Measurements from ENCODE around the gene ARID5A. TPM values are rescaled to one million over a fixed set of nuclear protein-coding genes. Genes with fewer than 3 reads are reported as not detected.

Gene ARID5A
- total RNA-seq, 1 donor from 2014 or later, result 9.6 TPM

DNA sequence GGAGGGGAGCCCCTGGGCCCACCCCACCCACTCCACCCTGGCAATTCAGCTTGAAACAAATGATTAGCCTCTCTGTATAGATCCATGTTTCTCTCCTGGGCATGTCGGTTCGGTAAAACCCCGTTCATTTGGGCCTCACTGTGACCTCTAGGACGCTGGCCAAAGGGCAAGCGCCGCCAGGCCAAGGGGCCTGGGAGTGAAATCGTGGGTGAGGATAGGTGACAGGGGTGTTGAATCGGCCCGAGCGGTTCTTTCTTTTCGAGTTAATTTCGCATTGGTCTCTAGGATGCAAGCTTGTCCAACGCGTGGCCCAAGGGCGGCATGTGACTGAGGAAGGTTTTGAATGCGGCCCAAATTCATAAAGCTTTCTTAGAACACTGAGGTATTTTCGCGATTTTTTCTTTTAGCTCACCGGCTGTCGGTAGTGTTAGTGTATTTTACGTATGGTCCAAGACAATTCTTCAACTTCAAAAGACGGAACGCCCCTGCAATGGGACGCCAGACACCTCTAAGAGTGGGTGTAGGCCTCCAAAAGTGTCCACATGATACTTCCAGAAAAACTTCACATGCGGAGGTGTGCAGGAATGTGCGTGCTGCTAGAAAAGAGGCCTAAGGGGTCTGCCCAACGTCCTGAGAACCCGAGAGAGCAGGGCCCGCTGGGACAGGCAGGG, 9.8 kb upstream of the ARID5A start:
- no peak for DNase-seq (ENCODE audit: low read depth in 2 of 2)

- DNase-seq (ENCODE audit: low read depth in 2 of 2), result peak in 1 of 2 donors; percentile 52
Observed at GRCh38 chr2:96527286-96528005, 9.1 kb upstream of the ARID5A start.

DNA sequence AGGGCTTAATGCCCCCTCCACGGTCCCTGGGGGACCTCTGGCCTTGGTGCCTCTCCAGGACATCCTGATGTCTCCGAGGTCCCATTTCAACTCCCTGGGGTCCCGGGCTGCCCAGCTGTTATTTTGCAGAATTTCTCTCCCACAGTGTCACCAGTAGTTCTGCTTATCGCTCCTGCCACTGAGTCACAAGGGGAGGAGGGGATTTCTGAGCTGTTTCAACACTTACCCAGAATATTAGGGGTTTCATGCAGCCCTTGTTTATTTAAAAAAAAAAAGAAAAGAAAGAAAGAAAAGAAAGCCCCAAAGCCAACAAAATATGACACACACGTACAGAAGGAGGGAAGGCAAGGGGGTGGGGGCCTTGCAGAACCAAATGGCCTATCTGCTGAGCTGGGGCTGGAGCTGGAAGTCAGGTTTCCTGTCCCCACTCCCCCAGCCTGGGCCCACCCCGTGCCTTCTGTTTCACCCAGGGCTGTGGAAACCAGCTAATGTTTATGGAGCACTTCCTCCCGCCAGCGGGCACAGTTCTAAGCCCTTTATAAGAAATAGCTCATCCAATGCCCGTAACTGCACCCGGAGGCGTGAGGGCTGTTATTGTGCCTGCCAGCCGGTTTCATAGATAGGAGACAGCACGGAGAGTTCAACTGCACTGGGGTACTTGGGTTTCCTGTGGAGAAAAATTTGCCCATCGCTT, 8.4 kb upstream of the ARID5A start:
- peak in 1 of 2 donors; percentile 46 for DNase-seq (ENCODE audit: low read depth in 2 of 2)

DNA sequence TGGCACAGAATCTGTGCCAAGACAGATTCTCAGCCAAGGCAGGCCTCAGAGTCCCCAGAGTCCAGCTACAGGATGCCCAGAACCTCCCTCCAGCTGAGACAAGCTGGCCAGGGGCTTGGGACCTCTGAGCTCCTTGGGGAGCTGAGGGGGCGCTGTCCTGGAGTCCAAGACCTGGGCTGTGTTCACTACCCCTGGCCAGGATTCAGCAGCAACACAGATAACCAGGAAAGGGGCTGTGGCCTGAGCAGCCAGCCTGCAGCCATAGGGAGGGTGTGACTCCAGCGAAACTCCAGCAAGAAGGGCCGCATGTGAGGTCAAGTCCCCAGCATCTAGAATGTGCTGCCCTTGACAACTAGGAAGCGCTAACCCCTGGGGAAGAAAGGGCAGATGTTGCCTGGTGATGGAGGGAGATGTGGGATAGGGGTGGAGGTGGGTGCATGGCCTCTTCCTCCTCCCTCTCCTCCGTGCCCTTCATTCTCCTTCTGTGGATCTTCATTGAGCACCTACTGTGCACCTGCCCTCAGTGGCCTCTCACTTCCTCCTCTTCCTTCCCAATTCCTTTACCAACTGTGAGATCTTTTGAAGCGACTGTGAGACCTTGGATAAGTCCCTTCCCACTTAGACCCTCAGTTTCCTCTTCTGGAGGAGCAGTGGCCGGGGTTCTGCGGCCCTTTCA, 7.7 kb upstream of the ARID5A start:
- no peak for DNase-seq (ENCODE audit: low read depth in 2 of 2)

- no peak for DNase-seq (ENCODE audit: low read depth in 2 of 2)
Observed at GRCh38 chr2:96529376-96530143, 7.0 kb upstream of the ARID5A start.

DNA sequence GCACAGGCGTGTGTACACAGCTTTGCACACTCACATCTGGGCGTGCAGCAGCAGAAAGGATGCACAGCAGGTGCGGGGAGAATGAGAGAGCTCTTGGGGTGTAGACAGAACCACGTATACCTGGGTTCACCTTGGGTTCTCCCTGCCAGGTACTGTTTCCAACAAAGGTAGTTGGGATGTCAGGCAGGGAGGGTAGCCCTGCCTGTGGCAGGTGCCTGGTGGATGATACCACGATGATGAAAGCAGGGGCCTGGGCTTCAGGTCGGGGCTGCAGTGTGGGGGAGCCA, 6.5 kb upstream of the ARID5A start:
- no peak for DNase-seq (ENCODE audit: low read depth in 2 of 2)

- no peak for DNase-seq (ENCODE audit: low read depth in 2 of 2)
Observed at GRCh38 chr2:96530474-96531357, 5.8 kb upstream of the ARID5A start.

- no peak for DNase-seq (ENCODE audit: low read depth in 2 of 2)
Observed at GRCh38 chr2:96531366-96531765, 5.2 kb upstream of the ARID5A start.

GRCh38 chr2:96531872-96532505, 4.6 kb upstream of the ARID5A start:
- peak in 1 of 2 donors; percentile 96 for DNase-seq (ENCODE audit: low read depth in 2 of 2)

GRCh38 chr2:96532641-96533291, 3.8 kb upstream of the ARID5A start:
- DNase-seq (ENCODE audit: low read depth in 2 of 2), result no peak

- peak in 1 of 2 donors; percentile 63 for DNase-seq (ENCODE audit: low read depth in 2 of 2)
Observed at GRCh38 chr2:96533292-96534073, 3.1 kb upstream of the ARID5A start.

GRCh38 chr2:96534141-96534540, 2.4 kb upstream of the ARID5A start:
- DNase-seq (ENCODE audit: low read depth in 2 of 2), result no peak

DNA sequence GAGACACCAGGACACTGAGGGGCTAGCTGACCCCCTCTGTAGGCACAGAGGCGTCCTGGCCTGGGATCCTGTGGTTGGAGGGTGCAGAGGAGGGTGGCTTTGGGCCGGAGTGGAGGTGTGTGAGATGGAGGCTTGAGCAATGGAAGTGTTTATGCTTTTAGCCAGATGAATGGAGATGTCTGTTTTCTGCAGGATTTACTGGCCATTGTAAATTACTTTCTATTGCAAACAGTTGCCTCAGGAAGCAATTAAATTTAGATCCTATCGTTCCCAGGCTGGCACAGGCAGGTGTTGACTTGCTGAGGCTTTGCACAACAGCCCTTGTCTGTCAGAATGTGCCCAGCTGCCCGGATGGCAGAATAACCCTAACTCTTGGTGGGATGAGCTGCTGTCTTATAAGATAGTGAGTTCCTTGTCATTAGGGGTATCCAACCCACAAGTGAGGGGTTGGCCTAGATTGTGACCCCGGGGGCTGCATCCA, 1.8 kb upstream of the ARID5A start:
- no peak for DNase-seq (ENCODE audit: low read depth in 2 of 2)

- DNase-seq (ENCODE audit: low read depth in 2 of 2), result no peak
Observed at GRCh38 chr2:96535331-96535730, 1.2 kb upstream of the ARID5A start.

- peak in 1 of 2 donors; percentile 72 for DNase-seq (ENCODE audit: low read depth in 2 of 2)
Observed at GRCh38 chr2:96537066-96537733, 648 bp downstream of the ARID5A start.

GRCh38 chr2:96537734-96538486, 1.4 kb downstream of the ARID5A start:
- DNase-seq (ENCODE audit: low read depth in 2 of 2), result no peak
